ENCODE data around the gene PRUNE2. TPM values are rescaled to one million over a fixed set of nuclear protein-coding genes. Genes with fewer than 3 reads are reported as not detected.

Gene PRUNE2
- polyA plus RNA-seq, 3 donors = 0.72 to 1.8 (median 1.5) TPM

DNA sequence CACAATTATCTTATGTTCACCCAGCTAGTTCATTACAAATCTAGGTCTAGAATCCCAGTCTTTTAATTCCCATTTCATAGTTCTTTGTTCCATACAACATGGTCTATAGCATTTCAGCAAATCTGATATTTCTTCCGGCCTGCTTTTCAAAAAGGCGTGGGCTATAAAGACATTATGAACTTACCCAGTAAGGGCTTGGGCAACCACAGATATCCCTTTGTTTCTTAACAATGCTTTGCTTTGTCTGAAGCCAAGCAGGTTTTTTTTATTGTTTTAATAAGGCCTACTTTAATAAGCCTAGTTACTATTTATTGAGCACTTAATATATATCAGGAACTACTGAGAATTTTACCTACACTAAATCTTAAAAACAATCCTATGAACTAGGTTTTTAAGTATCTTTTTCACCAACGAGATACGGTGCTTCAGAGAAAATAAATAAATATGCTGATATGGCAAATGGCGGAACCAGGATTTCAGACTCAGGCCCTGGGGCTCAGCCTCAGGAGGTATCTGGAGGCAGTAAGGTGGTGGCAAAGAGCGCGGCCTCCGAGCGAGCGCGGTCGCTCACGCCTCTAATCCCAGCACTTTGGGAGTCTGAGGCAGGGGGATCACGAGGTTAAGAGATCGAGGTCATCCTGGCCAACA is 112.0 kb downstream of the PRUNE2 start:
- DNase-seq = no peak
- H3K36me3 Mint-ChIP-seq = no peaks in the 10 kb centered on the region
- H2AFZ ChIP-seq (ENCODE audit: insufficient read depth, low read depth, low read length, poor library complexity, severe bottlenecking) = no peak overlapping the region
- peaks cover 2 to 5% (median 3%) of the 10 kb centered on the region in 3 donors for H3K27me3 Mint-ChIP-seq (ENCODE audit: low read depth in 3 of 3)
- no peaks in the 10 kb centered on the region for H3K4me1 Mint-ChIP-seq
- no peaks in the 10 kb centered on the region for H3K27me3 ChIP-seq (ENCODE audit: control insufficient read depth in 2 of 2, insufficient read depth in 2 of 2, low read length in 2 of 2)
- H3K9me3 ChIP-seq (replicated peaks in 1 of 2; ENCODE audit: control insufficient read depth in 1 of 2, insufficient read depth in 1 of 2, low read length in 2 of 2) = no peaks in the 10 kb centered on the region
- no peak overlapping the region for H3K9ac ChIP-seq (ENCODE audit: insufficient read depth, low read length, poor library complexity, severe bottlenecking)
- H3K4me1 ChIP-seq (ENCODE audit: control insufficient read depth in 1 of 2, insufficient read depth in 2 of 2, low read length in 2 of 2) = no peaks in the 10 kb centered on the region
- H3K27ac ChIP-seq (ENCODE audit: low read depth in 1 of 2, low read length in 2 of 2) = no peak overlapping the region
- intact Hi-C loops (cut with micrococcal nuclease) = no loop called here
- 96% methylated on average over 13 of the region's 15 CpGs for WGBS (ENCODE audit: insufficient coverage)
- H3K79me2 ChIP-seq (ENCODE audit: insufficient read depth, low read length) = no peaks in the 10 kb centered on the region
- no peak for TF ChIP-seq CTCF (IDR thresholded peaks at IDR 0.05)
- no peak overlapping the region for H3K4me3 Mint-ChIP-seq
- no peaks in the 10 kb centered on the region for H3K36me3 ChIP-seq (replicated peaks in 1 of 2; ENCODE audit: control insufficient read depth in 1 of 2, insufficient read depth in 2 of 2, low read length in 2 of 2)
- no peak overlapping the region for H3K27ac Mint-ChIP-seq
- peaks cover 0 to 2% (median 0%) of the 10 kb centered on the region in 7 donors for H3K9me3 Mint-ChIP-seq
- H3K4me3 ChIP-seq (replicated peaks in 1 of 3; ENCODE audit: low read depth in 2 of 3, low read length in 3 of 3) = no peak overlapping the region
- H4K20me1 ChIP-seq (ENCODE audit: insufficient read depth, low read length) = no peaks in the 10 kb centered on the region
- H3K4me2 ChIP-seq (replicated peaks; ENCODE audit: extremely low read depth, low read length, poor library complexity, severe bottlenecking) = no peak overlapping the region

DNA sequence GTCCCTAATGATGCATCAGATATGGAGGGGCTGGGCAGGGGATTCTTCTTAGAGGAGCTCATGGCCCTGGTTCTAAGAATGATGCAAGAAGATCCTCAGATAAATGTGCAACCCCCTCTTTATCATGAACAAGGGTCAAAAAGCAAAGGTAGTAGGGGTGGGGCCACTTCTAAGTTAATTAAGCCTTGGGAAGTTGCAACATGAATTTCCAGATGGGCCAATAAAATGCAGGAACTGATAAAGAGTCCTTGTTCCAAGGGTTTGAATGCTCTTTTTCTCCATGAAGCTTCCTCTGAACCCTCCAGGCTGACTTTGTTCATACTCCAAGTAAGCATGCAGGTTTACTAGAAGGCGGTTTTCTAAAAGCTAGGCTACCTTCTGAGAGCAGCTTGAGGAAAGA is 116.1 kb downstream of the PRUNE2 start:
- no peak for TF ChIP-seq CTCF (IDR thresholded peaks at IDR 0.05)
- Histone ChIP-seq H3K36me3 (replicated peaks in 1 of 2; ENCODE audit: control insufficient read depth in 1 of 2, insufficient read depth in 2 of 2, low read length in 2 of 2) (no peaks in the 10 kb centered on the region), H3K27me3 (ENCODE audit: control insufficient read depth in 2 of 2, insufficient read depth in 2 of 2, low read length in 2 of 2) (no peaks in the 10 kb centered on the region), H3K4me3 (replicated peaks in 1 of 3; ENCODE audit: low read depth in 2 of 3, low read length in 3 of 3) (no peak overlapping the region), H3K4me1 (ENCODE audit: control insufficient read depth in 1 of 2, insufficient read depth in 2 of 2, low read length in 2 of 2) (no peaks in the 10 kb centered on the region), H2AFZ (ENCODE audit: insufficient read depth, low read depth, low read length, poor library complexity, severe bottlenecking) (no peak overlapping the region), H3K27ac (ENCODE audit: low read depth in 1 of 2, low read length in 2 of 2) (no peak overlapping the region), H4K20me1 (ENCODE audit: insufficient read depth, low read length) (no peaks in the 10 kb centered on the region), H3K79me2 (ENCODE audit: insufficient read depth, low read length) (no peaks in the 10 kb centered on the region), H3K9me3 (replicated peaks in 1 of 2; ENCODE audit: control insufficient read depth in 1 of 2, insufficient read depth in 1 of 2, low read length in 2 of 2) (no peaks in the 10 kb centered on the region), H3K4me2 (replicated peaks; ENCODE audit: extremely low read depth, low read length, poor library complexity, severe bottlenecking) (no peak overlapping the region), H3K9ac (ENCODE audit: insufficient read depth, low read length, poor library complexity, severe bottlenecking) (no peak overlapping the region)
- peaks cover 0 to 2% (median 0%) of the 10 kb centered on the region in 7 donors for H3K9me3 Mint-ChIP-seq
- intact Hi-C loops (cut with micrococcal nuclease) = no loop called here
- no peak for DNase-seq
- H3K4me1 Mint-ChIP-seq = peaks cover 4% of the 10 kb centered on the region
- H3K36me3 Mint-ChIP-seq = no peaks in the 10 kb centered on the region
- no peak overlapping the region for H3K4me3 Mint-ChIP-seq
- 100% methylated on average over 1 of the region's 1 CpG for WGBS (ENCODE audit: insufficient coverage)
- H3K27ac Mint-ChIP-seq = no peak overlapping the region
- peaks cover 2 to 7% (median 4%) of the 10 kb centered on the region in 3 donors for H3K27me3 Mint-ChIP-seq (ENCODE audit: low read depth in 3 of 3)

Measured in CD14-positive monocyte (primary cell).